ENCODE data around the gene PIPOX. TPM values are rescaled to one million over a fixed set of nuclear protein-coding genes. Genes with fewer than 3 reads are reported as not detected.

PIPOX gene
- total RNA-seq, 1 donor from 2014 or later = 1.2 TPM

DNA sequence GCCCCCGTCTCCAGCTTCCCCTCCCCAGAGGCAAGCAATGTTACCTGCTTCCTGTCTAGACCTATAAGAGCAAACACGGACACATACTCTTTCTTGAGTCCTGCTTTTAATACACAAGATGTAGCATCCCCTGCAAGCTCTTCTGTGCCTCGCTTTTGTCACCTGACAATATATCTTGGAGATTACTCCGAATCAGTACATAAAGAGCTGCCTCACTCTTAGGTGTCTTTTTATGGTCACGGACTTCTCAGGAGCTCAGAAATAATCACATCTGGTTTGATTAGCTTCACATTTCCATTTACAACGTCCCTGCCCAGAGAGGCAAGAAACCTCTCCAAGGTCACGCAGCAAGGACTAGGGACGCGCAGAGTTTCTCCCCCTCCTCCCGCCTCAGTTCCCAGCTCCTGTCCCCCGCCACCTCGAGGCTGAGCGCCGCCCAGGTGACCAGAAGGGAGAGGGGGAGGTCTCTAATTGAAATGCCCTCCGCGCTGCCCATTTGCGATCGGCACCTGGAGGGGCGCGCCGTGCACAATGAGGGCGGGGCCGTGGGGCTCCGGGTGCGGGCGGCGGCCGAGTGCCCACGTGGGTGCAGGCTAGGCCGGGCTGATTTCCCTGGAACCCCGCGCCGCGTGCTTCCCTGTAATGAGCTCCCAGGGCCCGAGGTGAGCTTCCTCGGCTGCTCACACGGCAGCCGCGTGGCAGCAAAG, 23.3 kb upstream of the PIPOX start:
- DNase-seq = no peak

- no peak for DNase-seq
Observed at GRCh38 chr17:29020576-29020975, 22.4 kb upstream of the PIPOX start.

- no peak for DNase-seq
Observed at GRCh38 chr17:29021226-29021625, 21.7 kb upstream of the PIPOX start.

DNA sequence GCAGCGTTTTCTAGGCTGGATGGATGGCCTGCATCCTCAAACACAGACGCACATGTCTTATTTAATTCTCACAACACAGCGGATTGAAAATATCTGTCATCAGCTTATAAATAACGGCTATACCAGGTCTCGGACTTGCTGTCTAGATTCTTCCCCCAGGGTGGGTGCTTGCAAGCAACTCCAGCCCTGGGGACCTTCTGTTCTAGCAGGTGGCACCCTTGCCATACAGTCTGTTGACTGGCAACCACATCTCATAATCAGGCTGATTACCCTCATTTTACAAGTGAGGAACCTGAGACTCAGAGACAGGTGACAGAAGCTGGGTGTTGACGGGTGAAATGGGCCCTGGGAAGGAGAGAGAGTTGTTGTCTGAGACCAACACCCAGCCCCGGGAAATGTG, 20.9 kb upstream of the PIPOX start:
- no peak for DNase-seq

GRCh38 chr17:29024316-29024952, 18.5 kb upstream of the PIPOX start:
- no peak for DNase-seq

- DNase-seq = no peak
Observed at GRCh38 chr17:29031488-29031887, 11.5 kb upstream of the PIPOX start.

DNA sequence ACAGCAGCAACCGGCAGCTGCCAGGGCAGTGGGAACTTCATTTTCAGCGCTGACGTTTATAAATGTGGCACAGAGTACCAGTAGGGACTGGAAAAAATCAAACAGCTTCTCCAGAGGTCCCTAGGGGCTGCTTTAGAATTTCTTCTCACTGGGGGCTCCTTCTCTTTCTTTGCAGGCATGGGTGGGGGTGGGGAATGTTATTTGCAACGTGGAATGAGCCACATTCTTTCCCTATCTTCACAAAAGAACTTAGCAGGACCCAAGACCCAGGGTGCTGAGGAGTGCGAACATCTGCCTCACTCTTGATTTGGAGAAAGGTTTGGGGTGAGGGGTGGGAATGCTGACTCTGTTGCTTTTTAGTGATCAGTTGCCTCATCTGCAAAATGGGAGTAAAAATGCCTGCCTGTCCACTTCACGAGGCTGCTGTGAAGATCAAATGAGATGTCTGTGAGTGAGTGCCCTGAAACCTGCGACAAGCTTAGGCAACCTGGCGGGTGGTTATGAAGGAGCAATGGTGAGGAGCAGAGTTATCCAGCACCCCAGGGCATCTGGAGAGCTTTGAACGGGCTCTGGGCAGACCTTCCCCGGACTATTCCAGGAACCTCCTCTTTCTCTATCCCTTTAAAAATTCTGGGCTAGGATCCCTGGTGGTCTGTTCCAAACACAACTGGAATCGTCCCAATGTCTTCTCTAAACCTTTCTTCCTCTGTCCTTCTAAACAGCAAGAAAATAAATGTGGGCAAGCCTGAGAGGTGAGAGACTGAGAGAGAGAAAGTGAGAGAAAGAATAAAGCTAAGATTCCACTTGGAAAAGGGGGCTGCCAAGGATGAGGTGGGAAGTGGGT, 10.7 kb upstream of the PIPOX start:
- no peak for DNase-seq

DNA sequence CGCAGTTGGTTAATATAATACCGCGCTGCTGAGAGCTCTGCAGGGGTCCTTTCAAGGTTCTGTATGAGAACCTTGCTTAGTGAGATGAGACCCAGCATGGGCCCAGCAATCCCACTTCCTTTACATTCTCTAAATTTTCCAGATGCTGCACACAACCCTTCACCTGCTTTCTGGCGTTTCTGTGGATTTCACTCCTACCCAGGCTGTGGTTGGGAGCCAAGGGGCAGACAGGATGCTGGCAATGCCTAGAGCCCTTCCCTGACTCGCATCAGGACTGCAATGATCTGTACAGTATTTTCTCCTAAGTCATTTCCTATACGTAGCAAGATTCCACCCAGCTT, 10.1 kb upstream of the PIPOX start:
- no peak for DNase-seq

- DNase-seq = no peak
Observed at GRCh38 chr17:29034510-29034909, 8.4 kb upstream of the PIPOX start.

DNA sequence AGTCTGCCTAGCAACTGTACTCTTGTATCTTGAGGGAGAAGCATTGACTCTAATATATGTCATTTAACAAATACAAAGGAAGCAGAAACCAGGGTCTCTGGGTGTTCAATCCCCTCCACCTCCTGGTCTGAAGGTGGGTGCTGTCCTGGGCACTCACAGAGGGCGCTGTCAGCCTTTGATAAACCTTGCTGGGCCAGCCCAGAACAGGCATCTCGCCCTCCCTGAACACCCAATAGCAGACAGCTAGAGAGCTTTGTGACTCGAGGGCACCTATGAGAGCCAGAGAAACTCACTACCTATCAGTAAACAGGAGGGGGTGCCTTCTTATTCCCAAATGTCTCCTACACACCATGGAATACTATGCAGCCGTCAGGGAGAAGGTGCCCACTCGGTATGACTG, 6.4 kb upstream of the PIPOX start:
- no peak for DNase-seq

DNA sequence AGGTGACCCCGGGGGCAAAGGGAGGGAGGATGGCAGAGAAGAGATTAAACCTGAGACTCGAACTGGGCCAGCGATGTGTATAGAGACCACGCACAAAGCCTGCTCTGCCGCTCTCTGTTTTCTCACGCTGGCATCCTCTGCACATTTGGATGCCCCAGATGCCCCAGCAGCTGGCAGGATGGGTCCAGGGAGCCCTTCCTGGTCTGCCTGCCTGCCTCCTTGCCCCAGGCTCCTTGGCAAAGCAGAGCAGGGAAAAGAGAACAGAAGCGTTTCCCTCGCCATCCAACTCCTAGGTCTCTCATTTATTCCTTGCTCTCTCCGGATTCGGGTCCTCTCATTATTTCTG, 5.2 kb upstream of the PIPOX start:
- DNase-seq = no peak

- no peak for DNase-seq
Observed at GRCh38 chr17:29038085-29038795, 4.7 kb upstream of the PIPOX start.

DNA sequence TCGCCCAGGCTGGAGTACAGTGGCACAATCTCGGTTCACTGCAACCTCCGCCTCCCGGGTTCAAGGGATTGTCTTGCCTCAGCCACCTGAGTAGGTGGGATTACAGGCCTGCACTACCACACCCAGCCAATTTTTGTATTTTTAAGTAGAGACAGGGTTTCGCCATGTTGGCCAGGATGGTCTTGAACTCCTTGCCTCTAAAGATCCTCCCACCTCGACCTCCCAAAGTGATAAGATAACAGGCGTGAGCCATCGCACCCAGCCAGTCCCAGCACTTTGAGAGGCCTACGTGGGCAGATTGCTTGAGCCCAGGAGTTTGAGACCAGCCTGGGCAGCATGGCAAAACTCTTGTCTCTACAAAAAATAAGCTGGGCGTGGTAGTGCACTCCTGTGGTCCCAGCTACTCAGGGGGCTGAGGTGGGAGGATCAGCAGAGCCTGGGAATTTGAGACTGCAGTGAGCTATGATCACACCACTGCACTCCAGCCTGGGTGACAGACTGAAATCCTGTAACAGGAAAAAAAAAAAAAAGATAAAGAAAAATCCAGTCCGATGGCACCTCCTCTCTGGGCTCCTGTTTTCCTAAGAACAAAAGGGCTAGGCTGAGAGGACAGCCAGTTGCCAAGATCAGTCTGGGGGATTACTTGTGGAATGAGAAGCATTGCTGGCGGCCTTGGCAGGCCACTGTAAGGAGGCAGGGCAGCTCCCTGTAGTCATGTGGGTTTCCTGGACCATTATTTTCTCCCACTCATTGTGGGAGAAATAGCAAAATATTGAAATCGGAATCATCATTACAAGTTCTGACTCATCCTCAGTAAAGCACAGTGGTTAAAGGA, 3.0 kb upstream of the PIPOX start:
- DNase-seq = peak; percentile 89

- no peak for DNase-seq
Observed at GRCh38 chr17:29041091-29041490, 1.9 kb upstream of the PIPOX start.

DNA sequence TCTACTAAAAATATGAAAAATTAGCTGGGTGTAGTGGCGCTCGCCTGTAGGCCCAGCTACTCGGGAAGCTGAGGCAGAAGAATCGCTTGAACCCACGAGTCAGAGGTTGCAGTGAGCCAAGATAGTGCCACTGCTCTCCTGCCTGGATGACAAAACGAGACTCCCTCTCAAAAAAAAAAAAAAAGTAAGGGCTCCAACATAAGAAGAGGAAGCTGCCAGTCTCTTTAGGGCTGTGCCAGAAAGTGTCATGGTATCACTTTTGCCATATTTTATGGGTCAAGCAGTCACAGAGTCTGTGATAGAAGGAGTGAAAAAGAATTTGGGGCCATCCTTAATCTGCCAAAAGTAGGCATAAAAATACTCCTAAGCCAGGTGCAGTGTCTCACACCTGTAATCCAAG, 1.4 kb upstream of the PIPOX start:
- no peak for DNase-seq

GRCh38 chr17:29042026-29042678, 789 bp upstream of the PIPOX start:
- no peak for DNase-seq

GRCh38 chr17:29043539-29044145, 701 bp downstream of the PIPOX start:
- no peak for DNase-seq

GRCh38 chr17:29045026-29045425, 2.1 kb downstream of the PIPOX start:
- no peak for DNase-seq

GRCh38 chr17:29045734-29046472, 3.0 kb downstream of the PIPOX start:
- no peak for DNase-seq

- DNase-seq = no peak
Observed at GRCh38 chr17:29046473-29046839, 3.5 kb downstream of the PIPOX start.
